ENCODE data around the gene MTERF1.

GRCh38 chr7:91911121-91911520, 30.6 kb upstream of the MTERF1 start:
- TF ChIP-seq CTCF (conservative IDR thresholded peaks at IDR 0.05; ENCODE audit: low read length) (no peak), EZH2phosphoT487 (IDR thresholded peaks at IDR 0.05; ENCODE audit: borderline replicate concordance) (no peak)
